ENCODE measurements around the gene PANK1. TPM values are rescaled to one million over a fixed set of nuclear protein-coding genes. Genes with fewer than 3 reads are reported as not detected.

The PANK1 gene
- total and polyA plus RNA-seq, 2 of the 4 experiments (the other 2 are of a cell fraction) = 3.0 to 8.8 TPM

- Histone ChIP-seq H3K79me1 (ENCODE audit: low read depth in 1 of 2, low read length in 2 of 2) (no peaks in the 10 kb centered on the region), H3K36me3 (ENCODE audit: control insufficient read depth, insufficient read depth, low read length) (no peaks in the 10 kb centered on the region), H2BK20ac (ENCODE audit: low read depth, low read length) (no peak overlapping the region), H3K4ac (ENCODE audit: low read depth, low read length) (no peak overlapping the region), H2BK5ac (ENCODE audit: low read depth, low read length, poor library complexity, severe bottlenecking) (no peak overlapping the region), H2BK15ac (ENCODE audit: low read depth, low read length) (no peak overlapping the region), H3K9me3 (ENCODE audit: control insufficient read depth, insufficient read depth, low read length) (no peaks in the 10 kb centered on the region), H3K23ac (ENCODE audit: low read depth, low read length) (no peak overlapping the region), H4K20me1 (ENCODE audit: insufficient read depth, low read length) (no peaks in the 10 kb centered on the region), H3K14ac (replicated peaks; ENCODE audit: low read depth, low read length) (no peak overlapping the region), H4K91ac (ENCODE audit: insufficient read depth, low read depth, low read length) (no peak overlapping the region), H3K4me2 (ENCODE audit: low read depth, low read length) (no peak overlapping the region), H4K5ac (ENCODE audit: low read depth, low read length) (no peak overlapping the region), H2BK120ac (ENCODE audit: low read depth, low read length) (no peak overlapping the region), H4K8ac (ENCODE audit: low read depth in 2 of 2, low read length in 2 of 2) (no peak overlapping the region), H2AK5ac (ENCODE audit: low read depth, low read length) (no peak overlapping the region), H3K27ac (ENCODE audit: insufficient read depth, low read length) (no peak overlapping the region), H3K4me1 (ENCODE audit: control insufficient read depth, insufficient read depth, low read length) (peaks cover 2% of the 10 kb centered on the region; the same call in 1 of the 2 replicates), H3K9ac (ENCODE audit: low read depth, low read length) (no peak overlapping the region), H3K56ac (ENCODE audit: extremely low read depth, insufficient read depth, low read length) (no peak overlapping the region), H3K18ac (ENCODE audit: low read depth, low read length) (no peak overlapping the region), H3K9me1 (ENCODE audit: insufficient read depth, low read length) (no peaks in the 10 kb centered on the region), H2AFZ (replicated peaks; ENCODE audit: low read length, poor library complexity) (no peak overlapping the region), H3K27me3 (ENCODE audit: control insufficient read depth, insufficient read depth, low read length) (no peaks in the 10 kb centered on the region; the same call in 1 of the 2 replicates), H3K4me3 (ENCODE audit: insufficient read depth, low read depth, low read length) (no peak overlapping the region), H2AK9ac (replicated peaks; ENCODE audit: low read depth, low read length, poor library complexity) (no peak overlapping the region)
- dilution Hi-C loops (cut with HindIII; ENCODE audit: low sequenced_read_pairs, unreplicated experiment) (no loop called here), intact Hi-C loops (cut with micrococcal nuclease) (no loop called here), in situ Hi-C loops (cut with MboI; ENCODE audit: low sequenced_read_pairs) (no loop called here)
- ChIA-PET POLR2A (ENCODE audit: unreplicated experiment) (no interaction called here), CTCF (no interaction called here)
- ATAC-seq (ENCODE audit: low read depth) (no peak), DNase-seq (no peak)
- TF ChIP-seq MAZ (IDR thresholded peaks at IDR 0.05; ENCODE audit: borderline replicate concordance, low read depth, low read length) (no peak), SMC3 (IDR thresholded peaks at IDR 0.05; ENCODE audit: low read depth, low read length) (no peak), CHD1 (IDR thresholded peaks at IDR 0.05; ENCODE audit: low read depth, low read length) (no peak), POLR2A (IDR thresholded peaks at IDR 0.05; ENCODE audit: low read depth, low read length) (no peak), NFE2L2 (IDR thresholded peaks at IDR 0.05; ENCODE audit: low read depth, low read length) (no peak), CEBPB (IDR thresholded peaks at IDR 0.05; ENCODE audit: low read depth, low read length) (no peak), MAFK (IDR thresholded peaks at IDR 0.05; ENCODE audit: low read depth, low read length) (no peak), RCOR1 (IDR thresholded peaks at IDR 0.05; ENCODE audit: insufficient replicate concordance, low read length) (no peak), BHLHE40 (IDR thresholded peaks at IDR 0.05; ENCODE audit: low read depth, low read length) (no peak), USF2 (IDR thresholded peaks at IDR 0.05; ENCODE audit: low read depth, low read length) (no peak), FOS (IDR thresholded peaks at IDR 0.05; ENCODE audit: low read depth, low read length) (no peak), MXI1 (IDR thresholded peaks at IDR 0.05; ENCODE audit: borderline replicate concordance, low read depth, low read length) (no peak), RFX5 (IDR thresholded peaks at IDR 0.05; ENCODE audit: low read depth, low read length) (no peak), RAD21 (IDR thresholded peaks at IDR 0.05; ENCODE audit: low read length) (no peak)
- TF ChIP-seq, protein P1, sequence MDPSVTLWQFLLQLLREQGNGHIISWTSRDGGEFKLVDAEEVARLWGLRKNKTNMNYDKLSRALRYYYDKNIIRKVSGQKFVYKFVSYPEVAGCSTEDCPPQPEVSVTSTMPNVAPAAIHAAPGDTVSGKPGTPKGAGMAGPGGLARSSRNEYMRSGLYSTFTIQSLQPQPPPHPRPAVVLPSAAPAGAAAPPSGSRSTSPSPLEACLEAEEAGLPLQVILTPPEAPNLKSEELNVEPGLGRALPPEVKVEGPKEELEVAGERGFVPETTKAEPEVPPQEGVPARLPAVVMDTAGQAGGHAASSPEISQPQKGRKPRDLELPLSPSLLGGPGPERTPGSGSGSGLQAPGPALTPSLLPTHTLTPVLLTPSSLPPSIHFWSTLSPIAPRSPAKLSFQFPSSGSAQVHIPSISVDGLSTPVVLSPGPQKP (IDR thresholded peaks at IDR 0.05; ENCODE audit: borderline replicate concordance, low read depth, low read length) = no peak
- TF ChIP-seq, protein P2, sequence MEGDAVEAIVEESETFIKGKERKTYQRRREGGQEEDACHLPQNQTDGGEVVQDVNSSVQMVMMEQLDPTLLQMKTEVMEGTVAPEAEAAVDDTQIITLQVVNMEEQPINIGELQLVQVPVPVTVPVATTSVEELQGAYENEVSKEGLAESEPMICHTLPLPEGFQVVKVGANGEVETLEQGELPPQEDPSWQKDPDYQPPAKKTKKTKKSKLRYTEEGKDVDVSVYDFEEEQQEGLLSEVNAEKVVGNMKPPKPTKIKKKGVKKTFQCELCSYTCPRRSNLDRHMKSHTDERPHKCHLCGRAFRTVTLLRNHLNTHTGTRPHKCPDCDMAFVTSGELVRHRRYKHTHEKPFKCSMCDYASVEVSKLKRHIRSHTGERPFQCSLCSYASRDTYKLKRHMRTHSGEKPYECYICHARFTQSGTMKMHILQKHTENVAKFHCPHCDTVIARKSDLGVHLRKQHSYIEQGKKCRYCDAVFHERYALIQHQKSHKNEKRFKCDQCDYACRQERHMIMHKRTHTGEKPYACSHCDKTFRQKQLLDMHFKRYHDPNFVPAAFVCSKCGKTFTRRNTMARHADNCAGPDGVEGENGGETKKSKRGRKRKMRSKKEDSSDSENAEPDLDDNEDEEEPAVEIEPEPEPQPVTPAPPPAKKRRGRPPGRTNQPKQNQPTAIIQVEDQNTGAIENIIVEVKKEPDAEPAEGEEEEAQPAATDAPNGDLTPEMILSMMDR (conservative IDR thresholded peaks at IDR 0.05; ENCODE audit: low read depth, low read length) = no peak
- whole genome bisulfite sequencing, 2 experiments (ENCODE audit: extremely low coverage in 2 of 2, insufficient read length in 1 of 2) = no CpG with 5 or more reads among the region's 1 CpG
- BruUV-seq (replicated peaks) = no TSS peak
Observed at GRCh38 chr10:89669985-89670384, 24.9 kb upstream of the PANK1 start.

All from IMR-90 (cell line).